HG03354 (cell line): ENCODE data around the gene METTL25B.

Source experiments
- ATAC-seq: cut with Tn5 transposase; IDR thresholded peaks from one replicate; pipeline ENCODE4 v1.9.1; 2021; ENCODE audit warnings: mild to moderate bottlenecking; ENCODE audit not compliant: unreplicated experiment, poor library complexity, severe bottlenecking

The METTL25B gene

GRCh38 chr1:156766298-156767100 is 38.2 kb downstream of the METTL25B start:
- ATAC-seq: peak; percentile 13

- ATAC-seq: peak; percentile 96
These were observed 39.0 kb downstream of the METTL25B start, which contains the start of gene PRCC for GRCh38 chr1:156767101-156767878. PRCC (plus strand) TSS chr1:156767535; CDS start chr1:156767772, 237 bp downstream.

DNA sequence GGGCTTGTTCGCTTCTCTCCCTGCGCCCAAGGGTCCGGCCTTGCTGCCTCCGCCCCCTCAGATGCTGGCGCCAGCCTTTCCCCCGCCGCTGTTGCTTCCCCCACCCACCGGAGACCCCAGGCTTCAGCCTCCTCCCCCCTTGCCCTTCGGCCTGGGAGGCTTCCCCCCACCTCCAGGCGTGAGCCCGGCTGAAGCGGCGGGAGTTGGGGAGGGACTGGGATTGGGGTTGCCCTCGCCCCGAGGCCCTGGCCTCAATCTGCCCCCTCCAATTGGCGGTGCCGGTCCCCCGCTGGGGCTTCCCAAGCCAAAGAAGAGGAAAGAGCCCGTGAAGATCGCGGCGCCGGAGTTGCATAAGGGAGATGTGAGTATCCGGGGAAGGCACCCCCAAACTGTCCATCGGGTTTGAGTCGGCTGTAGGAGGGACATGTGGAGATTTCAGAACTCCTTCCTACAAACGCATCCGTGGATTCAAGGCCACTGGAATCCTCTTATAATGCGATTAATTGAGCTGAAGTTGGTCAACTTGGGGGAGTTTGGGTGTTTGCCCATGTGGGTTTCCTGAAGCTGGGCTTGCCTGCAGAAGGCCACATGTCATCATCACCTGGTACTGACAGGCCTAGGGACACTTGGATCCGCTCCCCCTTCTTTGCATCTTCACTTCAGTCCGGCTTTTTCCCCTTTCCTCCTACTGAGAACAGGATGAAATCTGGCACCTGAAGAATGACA is 39.8 kb downstream of the METTL25B start:
- ATAC-seq: peak; percentile 9

DNA sequence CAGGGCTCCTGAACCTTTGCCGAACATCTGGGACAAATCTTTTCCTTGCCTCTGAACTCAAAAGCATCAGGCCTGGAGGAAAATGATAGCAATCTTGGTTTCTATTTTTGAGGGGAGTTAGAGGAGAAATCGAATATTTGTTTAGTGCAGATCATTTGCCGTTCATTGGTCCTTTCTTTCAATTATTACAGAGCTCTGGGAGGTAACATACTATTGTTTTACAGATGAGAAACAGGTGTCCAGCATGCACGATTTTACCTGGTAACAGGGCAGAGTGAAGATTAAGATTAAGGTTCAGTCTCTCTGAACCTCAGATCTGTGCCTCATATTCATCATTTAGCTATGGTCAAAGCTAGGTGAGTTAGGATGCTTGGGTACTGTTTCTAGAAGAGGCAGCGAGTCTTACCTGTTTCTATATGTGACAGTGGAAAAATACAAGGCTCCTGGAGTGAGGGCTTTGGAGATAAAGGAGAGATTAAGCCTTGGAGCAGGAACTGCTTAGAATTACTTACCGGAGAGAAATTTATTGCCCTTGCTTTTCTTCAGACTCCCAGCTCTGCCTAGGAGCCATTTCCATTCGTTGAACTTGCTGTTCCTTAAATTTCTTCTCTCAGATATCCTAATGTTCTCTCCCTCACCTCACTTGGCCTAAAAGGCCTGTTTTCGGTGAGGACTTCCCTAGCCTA is 40.5 kb downstream of the METTL25B start:
- ATAC-seq: no peak

GRCh38 chr1:156772222-156772621 is 44.0 kb downstream of the METTL25B start:
- ATAC-seq: no peak

DNA sequence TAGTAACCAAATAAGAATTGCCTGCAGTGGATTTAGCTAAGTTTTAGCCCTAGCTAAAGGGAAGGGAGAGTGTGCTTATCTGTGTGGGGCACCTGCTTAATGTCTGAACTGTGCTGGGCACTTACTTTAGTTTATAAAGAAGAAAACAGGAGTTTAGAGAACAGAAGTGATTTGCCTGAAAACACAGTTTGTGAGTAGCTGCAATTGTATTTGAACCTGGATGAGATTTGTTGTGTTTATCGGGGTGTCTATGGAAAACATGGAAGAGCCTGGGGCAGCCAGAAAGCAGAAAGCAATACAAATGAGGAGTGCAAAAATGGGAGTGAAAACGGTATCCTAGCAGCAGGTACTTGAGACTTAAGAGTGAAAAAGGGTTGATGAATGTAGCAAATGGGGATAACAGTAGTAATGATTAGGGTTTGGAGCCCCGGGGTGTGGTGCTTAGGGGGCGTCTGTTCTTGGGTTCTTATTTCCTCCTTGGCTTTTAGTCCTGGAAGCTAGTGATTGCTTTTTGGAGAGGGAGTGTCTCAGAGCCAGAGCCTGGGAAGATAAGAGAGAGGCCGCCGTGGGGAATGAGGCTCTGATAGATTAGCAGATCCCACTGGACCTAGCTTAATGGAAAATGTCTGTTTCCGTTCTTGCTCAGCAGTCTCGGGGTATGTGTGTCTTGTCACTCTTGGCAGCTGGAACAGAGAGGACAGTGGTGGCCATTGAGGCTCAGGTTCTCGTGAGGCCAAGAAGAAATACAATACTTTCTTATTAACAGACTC is 44.6 kb downstream of the METTL25B start:
- no peak for ATAC-seq

GRCh38 chr1:156773607-156774006 is 45.3 kb downstream of the METTL25B start:
- no peak for ATAC-seq

DNA sequence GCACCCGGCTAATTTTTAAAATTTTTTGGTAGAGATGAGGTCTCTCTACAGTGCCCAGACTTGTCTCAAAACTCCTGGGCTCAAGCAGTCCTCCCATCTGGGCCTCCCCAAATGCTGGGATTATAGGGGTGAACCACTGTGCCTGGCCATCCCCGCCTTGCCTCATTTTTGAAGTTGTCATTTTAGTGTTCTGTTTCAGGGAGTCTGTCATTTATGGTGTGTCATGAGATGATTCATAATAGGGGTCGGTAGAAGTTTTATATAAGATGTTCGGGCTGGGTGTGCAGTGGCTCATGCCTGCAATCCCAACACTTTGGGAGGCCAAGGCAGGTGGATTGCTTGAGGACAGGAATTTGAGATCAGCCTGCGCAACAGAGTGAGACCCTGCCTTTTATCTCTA is 47.5 kb downstream of the METTL25B start:
- no peak for ATAC-seq

- no peak for ATAC-seq
These were observed 48.7 kb downstream of the METTL25B start for GRCh38 chr1:156776942-156777341.

DNA sequence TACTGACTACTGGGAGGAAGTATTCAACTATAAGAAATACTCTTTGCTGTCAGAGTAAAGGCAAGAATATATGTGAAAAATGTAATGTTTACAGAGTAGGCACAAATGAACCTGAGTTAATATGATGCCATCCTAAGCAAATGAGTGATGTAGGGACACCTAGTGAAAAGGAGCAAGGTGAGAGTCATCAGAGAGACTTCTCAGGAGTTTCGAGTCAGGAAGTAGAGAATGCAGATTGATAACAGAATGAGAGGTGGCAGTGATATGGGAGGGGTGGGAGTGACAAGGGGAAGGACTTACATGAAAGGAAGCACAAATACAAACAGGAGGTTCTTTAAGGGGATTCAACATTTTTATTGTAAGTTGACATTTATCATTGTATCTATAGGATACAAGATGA is 49.3 kb downstream of the METTL25B start:
- no peak for ATAC-seq

GRCh38 chr1:156781585-156782186 is 53.4 kb downstream of the METTL25B start:
- ATAC-seq: no peak

DNA sequence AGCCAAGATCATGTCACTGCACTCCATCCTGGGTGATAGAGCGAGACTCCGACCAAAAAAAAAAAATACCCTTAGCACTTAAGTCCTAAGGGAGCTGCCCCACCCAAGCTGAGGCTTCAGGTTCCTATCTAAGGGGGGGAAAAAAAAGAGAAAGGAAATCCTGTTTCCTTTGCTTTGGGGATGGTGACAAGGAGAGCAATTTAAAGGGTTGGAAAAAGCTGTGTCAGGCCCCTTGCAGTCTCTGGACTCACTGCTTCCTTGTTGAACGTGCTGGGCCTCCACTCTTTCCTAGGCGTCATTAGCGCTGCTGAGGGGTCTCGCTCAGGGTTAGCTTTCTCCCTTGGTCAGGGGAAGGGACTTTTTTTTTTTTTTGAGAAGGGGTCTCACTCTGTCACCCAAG is 57.2 kb downstream of the METTL25B start:
- no peak for ATAC-seq
